Smooth muscle cell (in vitro differentiated cells): ENCODE measurements around the gene RASGRF2. TPM values are rescaled to one million over a fixed set of nuclear protein-coding genes. Genes with fewer than 3 reads are reported as not detected.

Source experiments
- DNase-seq: peaks from one replicate; lab custom pipeline; 2025; ENCODE audit not compliant: unreplicated experiment; lab: John Stamatoyannopoulos, UW
- H2AFZ ChIP-seq: fragments of 200-600 bp; sonication (generic); 2 replicates; pipeline ENCODE4 v1.6.0; 2016; ENCODE audit warnings: antibody characterized with exemption, low read depth, mild to moderate bottlenecking
- H3F3A ChIP-seq: fragments of 200-600 bp; sonication (generic); 2 replicates; pipeline ENCODE4 v1.6.0; 2017; ENCODE audit warnings: antibody characterized with exemption, low read depth
- H3K27ac ChIP-seq: fragments of 200-600 bp; sonication (generic); 2 replicates; pipeline ENCODE4 v1.5.1; 2016; ENCODE audit warnings: low read depth, mild to moderate bottlenecking
- H3K27me3 ChIP-seq: fragments of 200-600 bp; sonication (generic); 2 replicates; pipeline ENCODE4 v1.6.1; 2016; ENCODE audit warnings: low read depth, mild to moderate bottlenecking
- H3K36me3 ChIP-seq: fragments of 200-600 bp; sonication (generic); 2 replicates; pipeline ENCODE4 v1.5.1; 2016; ENCODE audit warnings: low read depth
- H3K4me1 ChIP-seq: fragments of 200-600 bp; sonication (generic); 2 replicates; pipeline ENCODE4 v1.5.1; 2016; ENCODE audit warnings: low read depth
- H3K4me2 ChIP-seq: fragments of 200-600 bp; sonication (generic); 2 replicates; pipeline ENCODE4 v1.6.0; 2016; ENCODE audit warnings: mild to moderate bottlenecking
- H3K4me3 ChIP-seq: fragments of 200-600 bp; sonication (generic); 2 replicates; pipeline ENCODE4 v1.5.1; 2016; ENCODE audit warnings: mild to moderate bottlenecking
- H3K79me2 ChIP-seq: fragments of 200-600 bp; sonication (generic); 2 replicates; pipeline ENCODE4 v1.6.0; 2016; ENCODE audit warnings: low read depth, mild to moderate bottlenecking
- H3K9ac ChIP-seq: fragments of 200-600 bp; sonication (generic); 2 replicates; pipeline ENCODE4 v1.6.0; 2016; ENCODE audit warnings: low read depth
- H3K9me3 ChIP-seq: fragments of 200-600 bp; sonication (generic); replicated peaks from 2 replicates; pipeline ENCODE4 v1.5.1; 2016; ENCODE audit warnings: low read depth
- H4K20me1 ChIP-seq: fragments of 200-600 bp; sonication (generic); 2 replicates; pipeline ENCODE4 v1.6.0; 2016; ENCODE audit warnings: low read depth
- WGBS: methylation state at CpG from one replicate; pipeline ENCODE4 v1.1.7; 2016; ENCODE audit warnings: low lambda C conversion rate; 5-methylcytosine and 5-hydroxymethylcytosine counted together
- polyA plus RNA-seq: library from polyadenylated mRNA; unstranded; fragments of >200 nt; fragmentation: Nextera tagmentation; extraction: Ambion mirVana; gene quantifications from 2 replicates; pipeline ENCODE4 v1.2.1, GENCODE V29; 2016
- total RNA-seq: library from RNA; depleted of rRNA; stranded (reverse); fragments of >200 nt; gene quantifications from 2 replicates; pipeline ENCODE4 v1.2.3, GENCODE V29; 2014
- TF ChIP-seq, protein P1 (sequence below): fragments of 200-600 bp; sonication (generic); IDR thresholded peaks from 2 replicates; pipeline ENCODE4 v1.5.1; 2017; ENCODE audit warnings: borderline replicate concordance, mild to moderate bottlenecking, antibody characterized with exemption; ENCODE audit not compliant: insufficient read depth, poor library complexity, severe bottlenecking

Gene RASGRF2
- total and polyA plus RNA-seq, 2 experiments from 2014 or later, result 11.1 to 24.7 TPM

GRCh38 chr5:81007637-81008027, 47.5 kb downstream of the RASGRF2 start:
- Histone ChIP-seq H4K20me1 (peaks cover 7% of the 10 kb centered on the region), H3K27ac (no peak overlapping the region), H3K4me1 (no peaks in the 10 kb centered on the region), H3K4me2 (no peak overlapping the region), H3K27me3 (no peaks in the 10 kb centered on the region), H3K4me3 (no peak overlapping the region), H2AFZ (no peak overlapping the region), H3K79me2 (peaks cover 46% of the 10 kb centered on the region), H3K9ac (no peak overlapping the region), H3K9me3 (no peaks in the 10 kb centered on the region), H3K36me3 (no peaks in the 10 kb centered on the region), H3F3A (no peaks in the 10 kb centered on the region)
- TF ChIP-seq, protein P1, sequence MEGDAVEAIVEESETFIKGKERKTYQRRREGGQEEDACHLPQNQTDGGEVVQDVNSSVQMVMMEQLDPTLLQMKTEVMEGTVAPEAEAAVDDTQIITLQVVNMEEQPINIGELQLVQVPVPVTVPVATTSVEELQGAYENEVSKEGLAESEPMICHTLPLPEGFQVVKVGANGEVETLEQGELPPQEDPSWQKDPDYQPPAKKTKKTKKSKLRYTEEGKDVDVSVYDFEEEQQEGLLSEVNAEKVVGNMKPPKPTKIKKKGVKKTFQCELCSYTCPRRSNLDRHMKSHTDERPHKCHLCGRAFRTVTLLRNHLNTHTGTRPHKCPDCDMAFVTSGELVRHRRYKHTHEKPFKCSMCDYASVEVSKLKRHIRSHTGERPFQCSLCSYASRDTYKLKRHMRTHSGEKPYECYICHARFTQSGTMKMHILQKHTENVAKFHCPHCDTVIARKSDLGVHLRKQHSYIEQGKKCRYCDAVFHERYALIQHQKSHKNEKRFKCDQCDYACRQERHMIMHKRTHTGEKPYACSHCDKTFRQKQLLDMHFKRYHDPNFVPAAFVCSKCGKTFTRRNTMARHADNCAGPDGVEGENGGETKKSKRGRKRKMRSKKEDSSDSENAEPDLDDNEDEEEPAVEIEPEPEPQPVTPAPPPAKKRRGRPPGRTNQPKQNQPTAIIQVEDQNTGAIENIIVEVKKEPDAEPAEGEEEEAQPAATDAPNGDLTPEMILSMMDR, result no peak
- no peak for DNase-seq
- 92% methylated on average over 5 of the region's 5 CpGs for WGBS

GRCh38 chr5:81010336-81011169, 50.4 kb downstream of the RASGRF2 start:
- H3K9ac ChIP-seq, result no peak overlapping the region
- no peaks in the 10 kb centered on the region for H4K20me1 ChIP-seq
- H3K4me2 ChIP-seq, result no peak overlapping the region
- H3K27ac ChIP-seq, result no peak overlapping the region
- no peaks in the 10 kb centered on the region for H3F3A ChIP-seq
- H3K27me3 ChIP-seq, result no peaks in the 10 kb centered on the region
- H2AFZ ChIP-seq, result no peak overlapping the region
- H3K79me2 ChIP-seq, result peaks cover 54% of the 10 kb centered on the region
- no peak for DNase-seq
- no peaks in the 10 kb centered on the region for H3K9me3 ChIP-seq
- H3K36me3 ChIP-seq, result no peaks in the 10 kb centered on the region
- 79% methylated on average over 5 of the region's 5 CpGs for WGBS
- TF ChIP-seq, protein P1, result no peak
- no peak overlapping the region for H3K4me3 ChIP-seq
- peaks cover 3% of the 10 kb centered on the region for H3K4me1 ChIP-seq

DNA sequence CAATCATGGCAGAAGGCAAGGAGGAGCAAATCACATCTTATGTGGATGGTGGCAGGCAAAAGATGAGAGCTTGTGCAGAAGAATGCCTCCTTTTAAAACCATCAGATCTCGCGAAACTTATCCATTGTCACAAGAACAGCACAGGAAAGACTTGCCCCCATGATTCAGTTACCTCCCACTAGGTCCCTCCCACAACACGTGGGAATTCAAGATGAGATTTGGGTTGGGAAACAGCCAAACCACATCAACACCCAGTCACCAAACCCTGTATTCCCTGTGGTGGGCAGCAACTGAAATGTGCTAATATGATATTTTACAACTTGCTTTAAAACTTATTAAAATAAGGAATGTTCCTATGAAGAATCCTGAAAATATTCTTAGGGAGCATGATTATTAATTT, 54.2 kb downstream of the RASGRF2 start:
- H3K9ac ChIP-seq, result no peak overlapping the region
- H3K4me2 ChIP-seq, result no peak overlapping the region
- no peak for DNase-seq
- no peaks in the 10 kb centered on the region for H3K9me3 ChIP-seq
- TF ChIP-seq, protein P1, result no peak
- no peaks in the 10 kb centered on the region for H3K27me3 ChIP-seq
- H4K20me1 ChIP-seq, result no peaks in the 10 kb centered on the region
- H3K36me3 ChIP-seq, result no peaks in the 10 kb centered on the region
- no peak overlapping the region for H3K27ac ChIP-seq
- WGBS, result 76% methylated on average over 3 of the region's 3 CpGs
- peaks cover 34% of the 10 kb centered on the region for H3K79me2 ChIP-seq
- H2AFZ ChIP-seq, result no peak overlapping the region
- peaks cover 15% of the 10 kb centered on the region for H3K4me1 ChIP-seq
- no peak overlapping the region for H3K4me3 ChIP-seq
- peaks cover 4% of the 10 kb centered on the region for H3F3A ChIP-seq

DNA sequence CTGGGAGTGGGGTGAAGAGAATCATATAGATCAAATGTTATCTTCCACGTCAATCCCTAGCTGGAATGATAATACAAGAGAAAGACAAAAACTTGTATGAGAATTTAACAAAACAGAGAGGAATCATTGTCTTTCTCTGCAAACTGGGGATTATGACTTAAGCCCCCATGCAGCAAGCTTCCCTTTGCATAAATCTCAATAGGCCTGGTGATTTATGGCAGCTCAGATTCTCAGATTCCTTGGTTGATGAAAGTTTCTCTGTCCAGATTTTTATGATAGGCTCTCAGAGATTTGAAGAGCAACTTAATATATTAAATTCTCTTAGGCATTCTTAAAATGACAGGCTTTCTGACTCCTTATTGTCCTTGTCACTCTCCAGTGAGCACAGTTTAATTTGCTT, 56.0 kb downstream of the RASGRF2 start:
- H3K4me3 ChIP-seq, result no peak overlapping the region
- no peak overlapping the region for H3K27ac ChIP-seq
- H2AFZ ChIP-seq, result no peak overlapping the region
- H3K4me1 ChIP-seq, result peaks cover 15% of the 10 kb centered on the region
- TF ChIP-seq, protein P1, result no peak
- H3K4me2 ChIP-seq, result peak overlapping the region; percentile 46
- H3F3A ChIP-seq, result peaks cover 4% of the 10 kb centered on the region
- no peak overlapping the region for H3K9ac ChIP-seq
- DNase-seq, result no peak
- 30% methylated on average over 1 of the region's 1 CpG for WGBS
- no peaks in the 10 kb centered on the region for H3K9me3 ChIP-seq
- no peaks in the 10 kb centered on the region for H3K36me3 ChIP-seq
- no peaks in the 10 kb centered on the region for H4K20me1 ChIP-seq
- no peaks in the 10 kb centered on the region for H3K27me3 ChIP-seq
- peaks cover 34% of the 10 kb centered on the region for H3K79me2 ChIP-seq
